GM12878 (cell line): Measurements from ENCODE around the gene ATL3. TPM values are rescaled to one million over a fixed set of nuclear protein-coding genes. Genes with fewer than 3 reads are reported as not detected.

Experiments used
- CEBPZ ChIP-seq: fragments of 150-350 bp; IDR thresholded peaks from 2 replicates; pipeline ENCODE4 v1.6.1; 2016; ENCODE audit warnings: low read depth, low read length
- CUX1 ChIP-seq: IDR thresholded peaks from 2 replicates; pipeline ENCODE4 v1.6.1; 2012; ENCODE audit warnings: improper control_type of control experiment, low read depth, low read length; ENCODE audit not compliant: insufficient replicate concordance
- DPF2 ChIP-seq: fragments of 450-650 bp; IDR thresholded peaks from 2 replicates; pipeline ENCODE4 v1.6.1; 2017; ENCODE audit warnings: mild to moderate bottlenecking
- GATAD2B ChIP-seq: fragments of 450-650 bp; conservative IDR thresholded peaks from 2 replicates; pipeline ENCODE4 v1.6.1; 2017; ENCODE audit warnings: low read depth, mild to moderate bottlenecking, moderate library complexity
- IKZF2 ChIP-seq, 2 experiments: fragments of 450-650 bp; IDR thresholded peaks; 2 replicates each; pipeline ENCODE4 v1.6.1; 2017; ENCODE audit warnings: mild to moderate bottlenecking in 2 of 2, moderate library complexity in 2 of 2
- MTA2 ChIP-seq: fragments of 450-650 bp; IDR thresholded peaks from 2 replicates; pipeline ENCODE4 v1.6.1; 2016; ENCODE audit warnings: low read depth, mild to moderate bottlenecking, moderate library complexity
- MYC ChIP-seq: IDR thresholded peaks from 2 replicates; pipeline ENCODE4 v1.6.1; 2011; ENCODE audit warnings: mild to moderate bottlenecking, low read length, moderate library complexity, inconsistent platforms; ENCODE audit not compliant: insufficient read depth, insufficient replicate concordance, insufficient read length, severe bottlenecking
- RELB ChIP-seq: fragments of 450-650 bp; IDR thresholded peaks from 2 replicates; pipeline ENCODE4 v1.6.1; 2017; ENCODE audit warnings: low read depth, mild to moderate bottlenecking, moderate library complexity
- ZNF24 ChIP-seq: fragments of 450-650 bp; IDR thresholded peaks from 2 replicates; pipeline ENCODE4 v1.6.1; 2017; ENCODE audit warnings: antibody characterized with exemption, mild to moderate bottlenecking
- ZNF384 ChIP-seq: IDR thresholded peaks from 2 replicates; pipeline ENCODE4 v1.6.1; 2012; ENCODE audit warnings: low read depth, mild to moderate bottlenecking, low read length, improper control_type of control experiment, borderline replicate concordance
- ZSCAN29 ChIP-seq: fragments of 450-650 bp; IDR thresholded peaks from 2 replicates; pipeline ENCODE4 v1.6.1; 2017; ENCODE audit warnings: mild to moderate bottlenecking, moderate library complexity
- polyA plus RNA-seq, 11 experiments: library from polyadenylated mRNA; depleted of rRNA in 4 of 11; unstranded in 6 of 11; stranded (reverse) in 5 of 11; fragments of >200 nt; fragmentation: Nextera tagmentation in 4 of 11; fragmentation: Illumina TruSeq in 1 of 11; extraction: Ambion mirVana in 4 of 11; extraction: Trizol in 1 of 11; gene quantifications; 1 replicate in 1 of 11; 2 replicates in 10 of 11; pipeline versions ENCODE4 v1.2.1 to v1.2.3, GENCODE V29; 2011 to 2016; ENCODE audit warnings: inconsistent platforms in 2 of 11, missing spikeins in 2 of 11, low read depth in 1 of 11
- total RNA-seq, 4 experiments: library from RNA; depleted of rRNA in 3 of 4; stranded (reverse); fragments of >200 nt in 3 of 4; fragmentation: Illumina TruSeq in 1 of 4; extraction: Trizol in 1 of 4; gene quantifications; 2 replicates each; pipeline versions ENCODE4 v1.2.1 to v1.2.3, GENCODE V29; 2013 to 2021

The ATL3 gene
- total and polyA plus RNA-seq, 10 of the 15 experiments (the other 5 are each of a cell fraction or from before 2014, with no cell fraction given): 12.0 to 36.0 (median 21.5) TPM

- TF ChIP-seq CEBPZ (no peak), MYC (peak; percentile 97), DPF2 (peak; percentile 29; the same call in 1 of the 2 replicates), ZSCAN29 (0 out of 2 replicates have a peak, but pooled peaks have one; percentile 39), ZNF384 (peak; percentile 65), CUX1 (no peak), RELB (0 out of 2 replicates have a peak, but pooled peaks have one; percentile 23), GATAD2B (peak; percentile 30; the same call in 1 of the 2 replicates), MTA2 (no peak), IKZF2 (IDR thresholded peaks at IDR 0.05) (peak; percentile 3 to 20; a peak in 2 of 4 replicates), ZNF24 (no peak)
These were observed at the start of gene ATL3 (continued) for GRCh38 chr11:63671322-63672155.
